Adrenal gland (tissue), 5 donors: Measurements from ENCODE around the gene STK32C.

Experiments used
- CTCF ChIP-seq, 6 experiments: fragments of 450-650 bp in 4 of 6; fragments of 200-600 bp in 2 of 6; sonication (generic) in 1 of 6; IDR thresholded peaks; 1 replicate in 5 of 6; 2 replicates in 1 of 6; pipeline versions ENCODE4 v1.5.1 to v1.8.0; 2016 to 2021; ENCODE audit warnings: antibody characterized with exemption in 6 of 6, mild to moderate bottlenecking in 2 of 6, moderate library complexity in 1 of 6
- POLR2A ChIP-seq, 2 donors: fragments of 450-650 bp; IDR thresholded peaks; one replicate each; pipeline ENCODE4 v1.6.1; 2017; ENCODE audit warnings: antibody characterized with exemption in 2 of 2, mild to moderate bottlenecking in 2 of 2, moderate library complexity in 1 of 2
- donor health status: DM: no; HTN: no; CAD: no.

- no peak for TF ChIP-seq CTCF (IDR thresholded peaks at IDR 0.05)
- TF ChIP-seq POLR2A (IDR thresholded peaks at IDR 0.05) = no peak
Observed at GRCh38 chr10:132226586-132227405, 81.0 kb downstream of the STK32C start.
